ENCODE measurements around the gene GSTO2.

- TF ChIP-seq HDAC2 (IDR thresholded peaks at IDR 0.05): no peak
- TF ChIP-seq IRF3 (IDR thresholded peaks at IDR 0.05): no peak
- TF ChIP-seq GABPA (IDR thresholded peaks at IDR 0.05; ENCODE audit: low read depth): no peak
- no peak for TF ChIP-seq POLR2AphosphoS5 (IDR thresholded peaks at IDR 0.05; ENCODE audit: low read length)
- TF ChIP-seq ASH2L (IDR thresholded peaks at IDR 0.05; ENCODE audit: borderline replicate concordance, low read depth): no peak
- TF ChIP-seq FOXK2 (IDR thresholded peaks at IDR 0.05): no peak
- no peak for TF ChIP-seq CEBPB (IDR thresholded peaks at IDR 0.05; ENCODE audit: borderline replicate concordance in 1 of 2, low read depth in 2 of 2, low read length in 2 of 2)
- no peak for TF ChIP-seq GATAD2B (conservative IDR thresholded peaks at IDR 0.05; ENCODE audit: low read depth)
- no peak for TF ChIP-seq EZH2 (IDR thresholded peaks at IDR 0.05; ENCODE audit: borderline replicate concordance, control insufficient read depth, low read depth, low read length)
- no peak for TF ChIP-seq PBX3 (IDR thresholded peaks at IDR 0.05; ENCODE audit: insufficient replicate concordance, low read depth, low read length)
- TF ChIP-seq REST (IDR thresholded peaks at IDR 0.05; ENCODE audit: low read depth, low read length): no peak
- TF ChIP-seq SMC3 (IDR thresholded peaks at IDR 0.05; ENCODE audit: borderline replicate concordance, low read length): no peak
These were observed 61.5 kb downstream of the GSTO2 start for GRCh38 chr10:104330168-104331110.

Data from GM12878 (cell line).